ENCODE measurements around the gene TENM4.

DNA sequence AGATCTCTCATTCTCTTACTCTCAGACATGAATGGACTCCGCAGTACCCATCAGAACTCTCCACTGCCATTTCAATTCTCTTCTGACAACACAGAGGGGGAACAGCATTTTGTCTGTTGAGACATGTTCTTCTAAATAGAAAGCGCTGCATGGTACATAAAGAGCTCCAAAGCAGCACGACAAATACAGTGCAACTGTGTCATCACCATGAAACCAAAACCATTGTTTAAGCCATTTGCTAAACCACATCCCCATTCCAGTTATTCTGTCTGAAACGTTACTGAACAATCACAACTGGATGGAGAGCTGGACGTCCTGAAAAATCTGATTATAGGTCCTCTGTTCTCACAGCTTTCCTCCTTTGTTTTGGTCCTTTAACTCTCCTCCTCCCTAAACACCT is 17.9 kb upstream of the TENM4 start:
- TF ChIP-seq TAF1 (IDR thresholded peaks at IDR 0.05; ENCODE audit: borderline replicate concordance, insufficient read depth, low read length): no peak
- no peak for TF ChIP-seq POLR2AphosphoS5 (IDR thresholded peaks at IDR 0.05; ENCODE audit: low read depth, low read length)
